ENCODE results near the gene DOCK3.

- TF ChIP-seq CTCF (IDR thresholded peaks at IDR 0.05; ENCODE audit: low read length) (no peak), EZH2phosphoT487 (IDR thresholded peaks at IDR 0.05; ENCODE audit: low read length) (no peak)
These were observed 20.7 kb upstream of the DOCK3 start for GRCh38 chr3:50653937-50654595.
